HepG2 (cell line): ENCODE data around the gene MDH1B. TPM values are rescaled to one million over a fixed set of nuclear protein-coding genes. Genes with fewer than 3 reads are reported as not detected.

Experiments used
- ATF7 ChIP-seq, 2 experiments: fragments of 450-650 bp in 1 of 2; sonication (generic) in 1 of 2; formaldehyde crosslinking in 1 of 2; IDR thresholded peaks; 2 replicates each; pipeline versions ENCODE4 v1.4.0 to v1.6.1; 2016 to 2020; ENCODE audit warnings: antibody characterized with exemption in 1 of 2, mild to moderate bottlenecking in 1 of 2, missing genetic modification reagents in 1 of 2
- DPF2 ChIP-seq: sonication (generic); formaldehyde crosslinking; IDR thresholded peaks from 2 replicates; pipeline ENCODE4 v1.4.0; 2020; ENCODE audit warnings: mild to moderate bottlenecking, low read depth, missing genetic modification reagents, borderline replicate concordance
- FLYWCH1 ChIP-seq: sonication (generic); formaldehyde crosslinking; IDR thresholded peaks from 2 replicates; pipeline ENCODE4 v1.8.1; 2023; ENCODE audit warnings: mild to moderate bottlenecking, missing genetic modification reagents
- HDAC2 ChIP-seq: sonication (generic); formaldehyde crosslinking; IDR thresholded peaks from 2 replicates; pipeline ENCODE4 v1.4.0; 2020; ENCODE audit warnings: missing genetic modification reagents
- ISX ChIP-seq: sonication (generic); formaldehyde crosslinking; conservative IDR thresholded peaks from 2 replicates; pipeline ENCODE4 v1.5.0; 2020; ENCODE audit warnings: missing genetic modification reagents
- NBN ChIP-seq: fragments of 450-650 bp; conservative IDR thresholded peaks from 2 replicates; pipeline ENCODE4 v1.6.1; 2017
- NCOA1 ChIP-seq: sonication (generic); formaldehyde crosslinking; IDR thresholded peaks from 2 replicates; pipeline ENCODE4 v1.9.0; 2021; ENCODE audit warnings: missing genetic modification reagents
- NR3C1 ChIP-seq: sonication (generic); formaldehyde crosslinking; IDR thresholded peaks from 2 replicates; pipeline ENCODE4 v1.4.0; 2020; ENCODE audit warnings: missing genetic modification reagents
- PHF5A ChIP-seq: IDR thresholded peaks from one replicate; pipeline ENCODE4 v1.6.1; 2018; ENCODE audit warnings: low read depth, missing genetic modification reagents; ENCODE audit not compliant: unreplicated experiment
- RELA ChIP-seq: sonication (generic); formaldehyde crosslinking; IDR thresholded peaks from 2 replicates; pipeline ENCODE4 v1.4.0; 2020; ENCODE audit warnings: missing genetic modification reagents
- SNRNP70 ChIP-seq: fragments of 200-400 bp; formaldehyde crosslinking; IDR thresholded peaks from 2 replicates; pipeline ENCODE4 v1.6.1; 2017; ENCODE audit warnings: mild to moderate bottlenecking, low read depth, low read length, moderate library complexity
- ZBTB49 ChIP-seq: sonication (generic); formaldehyde crosslinking; IDR thresholded peaks from 2 replicates; pipeline ENCODE4 v1.4.0; 2020; ENCODE audit warnings: missing genetic modification reagents, borderline replicate concordance
- ZEB1 ChIP-seq: IDR thresholded peaks from 2 replicates; pipeline ENCODE4 v1.6.1; 2012; ENCODE audit warnings: mild to moderate bottlenecking, low read depth, inconsistent platforms; ENCODE audit not compliant: insufficient replicate concordance
- ZFP1 ChIP-seq: IDR thresholded peaks from 2 replicates; pipeline ENCODE4 v1.6.1; 2016
- ZFYVE20 ChIP-seq: sonication (generic); formaldehyde crosslinking; IDR thresholded peaks from 2 replicates; pipeline ENCODE4 v1.8.0; 2023; ENCODE audit warnings: low read depth, mild to moderate bottlenecking, moderate library complexity, missing genetic modification reagents, borderline replicate concordance
- ZNF251 ChIP-seq: sonication (generic); formaldehyde crosslinking; IDR thresholded peaks from 2 replicates; pipeline ENCODE4 v1.9.0; 2021; ENCODE audit warnings: mild to moderate bottlenecking, missing genetic modification reagents
- ZNF30 ChIP-seq: sonication (generic); formaldehyde crosslinking; IDR thresholded peaks from 2 replicates; pipeline ENCODE4 v1.5.0; 2020; ENCODE audit warnings: mild to moderate bottlenecking, missing genetic modification reagents
- ZNF354B ChIP-seq: sonication (generic); formaldehyde crosslinking; IDR thresholded peaks from 2 replicates; pipeline ENCODE4 v1.8.0; 2022; ENCODE audit warnings: mild to moderate bottlenecking, missing genetic modification reagents
- ZNF570 ChIP-seq: sonication (generic); formaldehyde crosslinking; IDR thresholded peaks from 2 replicates; pipeline ENCODE4 v1.4.0; 2020; ENCODE audit warnings: mild to moderate bottlenecking, missing genetic modification reagents, borderline replicate concordance
- ZNF788 ChIP-seq: sonication (generic); formaldehyde crosslinking; IDR thresholded peaks from 2 replicates; pipeline ENCODE4 v1.5.0; 2020; ENCODE audit warnings: mild to moderate bottlenecking, missing genetic modification reagents, borderline replicate concordance
- ZNF879 ChIP-seq: sonication (generic); formaldehyde crosslinking; IDR thresholded peaks from 2 replicates; pipeline ENCODE4 v1.8.1; 2023; ENCODE audit warnings: missing genetic modification reagents
- polyA plus RNA-seq, 8 experiments: library from polyadenylated mRNA; depleted of rRNA in 3 of 8; stranded (reverse) in 7 of 8; unstranded in 1 of 8; fragments of >200 nt; fragmentation: Illumina TruSeq in 4 of 8; extraction: Trizol in 4 of 8; gene quantifications; 2 replicates each; pipeline versions ENCODE4 v1.2.1 to v1.2.3, GENCODE V29; 2011 to 2016; ENCODE audit warnings: low read depth in 4 of 8, missing spikeins in 1 of 8, mixed read lengths in 1 of 8; ENCODE audit not compliant: insufficient read depth in 1 of 8
- total RNA-seq, 5 experiments: library from RNA; depleted of rRNA; stranded (reverse); fragments of >200 nt; fragmentation: Illumina TruSeq; extraction: Trizol; gene quantifications; 2 replicates each; pipeline ENCODE4 v1.2.3, GENCODE V29; 2016; ENCODE audit warnings: low read depth in 1 of 5
- TF ChIP-seq, protein P1 (sequence below): IDR thresholded peaks from 2 replicates; pipeline ENCODE4 v1.6.1; 2016; ENCODE audit warnings: missing biosample characterization, missing genetic modification reagents, low read depth
- TF ChIP-seq, protein P2 (sequence below): fragments of 450-650 bp; IDR thresholded peaks from 2 replicates; pipeline ENCODE4 v1.6.1; 2017; ENCODE audit warnings: mild to moderate bottlenecking

The MDH1B gene
- total and polyA plus RNA-seq, 2 of the 13 experiments (the other 11 are each of a cell fraction or from before 2014, with no cell fraction given) = 0.17 to 0.86 TPM

GRCh38 chr2:206765242-206766056 lies at the start of gene MDH1B, which contains the start of gene FASTKD2 (continued):
- TF ChIP-seq NR3C1 (no peak), ZBTB49 (CRISPR knock-in tag) (no peak), ZNF788 (peak; percentile 74; the same call in 1 of the 2 replicates), DPF2 (no peak), ZFP1 (CRISPR knock-in tag) (peak; percentile 87), NBN (no peak), ATF7 (IDR thresholded peaks at IDR 0.05) (no peak), ATF7 (CRISPR knock-in tag; IDR thresholded peaks at IDR 0.05) (no peak), ZFYVE20 (CRISPR knock-in tag) (no peak), ZNF570 (no peak), ZNF30 (peak; percentile 87), RELA (no peak; the same call in 1 of the 2 replicates), FLYWCH1 (CRISPR knock-in tag) (no peak), ZNF354B (CRISPR knock-in tag) (no peak), NCOA1 (CRISPR knock-in tag) (no peak; the same call in 1 of the 2 replicates), ISX (CRISPR knock-in tag) (peak; percentile 93), PHF5A (CRISPR knock-in tag) (peak; percentile 72), ZEB1 (peak; percentile 69), ZNF251 (CRISPR knock-in tag) (no peak), HDAC2 (CRISPR knock-in tag) (peak; percentile 91), ZNF879 (no peak), SNRNP70 (no peak)
- TF ChIP-seq, protein P1, sequence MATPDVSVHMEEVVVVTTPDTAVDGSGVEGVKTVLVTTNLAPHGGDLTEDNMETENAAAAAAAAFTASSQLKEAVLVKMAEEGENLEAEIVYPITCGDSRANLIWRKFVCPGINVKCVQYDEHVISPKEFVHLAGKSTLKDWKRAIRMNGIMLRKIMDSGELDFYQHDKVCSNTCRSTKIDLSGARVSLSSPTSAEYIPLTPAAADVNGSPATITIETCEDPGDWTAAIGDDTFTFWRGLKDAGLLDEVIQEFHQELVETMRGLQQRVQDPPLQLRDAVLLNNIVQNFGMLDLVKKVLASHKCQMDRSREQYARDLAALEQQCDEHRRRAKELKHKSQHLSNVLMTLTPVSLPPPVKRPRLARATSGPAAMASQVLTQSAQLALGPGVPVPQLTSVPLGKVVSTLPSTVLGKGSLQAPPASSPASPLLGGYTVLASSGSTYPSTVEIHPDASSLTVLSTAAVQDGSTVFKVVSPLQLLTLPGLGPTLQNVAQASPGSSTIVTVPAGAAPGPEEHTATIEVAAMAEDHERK (CRISPR knock-in tag) = peak; percentile 70; the same call in 1 of the 2 replicates
- TF ChIP-seq, protein P2, sequence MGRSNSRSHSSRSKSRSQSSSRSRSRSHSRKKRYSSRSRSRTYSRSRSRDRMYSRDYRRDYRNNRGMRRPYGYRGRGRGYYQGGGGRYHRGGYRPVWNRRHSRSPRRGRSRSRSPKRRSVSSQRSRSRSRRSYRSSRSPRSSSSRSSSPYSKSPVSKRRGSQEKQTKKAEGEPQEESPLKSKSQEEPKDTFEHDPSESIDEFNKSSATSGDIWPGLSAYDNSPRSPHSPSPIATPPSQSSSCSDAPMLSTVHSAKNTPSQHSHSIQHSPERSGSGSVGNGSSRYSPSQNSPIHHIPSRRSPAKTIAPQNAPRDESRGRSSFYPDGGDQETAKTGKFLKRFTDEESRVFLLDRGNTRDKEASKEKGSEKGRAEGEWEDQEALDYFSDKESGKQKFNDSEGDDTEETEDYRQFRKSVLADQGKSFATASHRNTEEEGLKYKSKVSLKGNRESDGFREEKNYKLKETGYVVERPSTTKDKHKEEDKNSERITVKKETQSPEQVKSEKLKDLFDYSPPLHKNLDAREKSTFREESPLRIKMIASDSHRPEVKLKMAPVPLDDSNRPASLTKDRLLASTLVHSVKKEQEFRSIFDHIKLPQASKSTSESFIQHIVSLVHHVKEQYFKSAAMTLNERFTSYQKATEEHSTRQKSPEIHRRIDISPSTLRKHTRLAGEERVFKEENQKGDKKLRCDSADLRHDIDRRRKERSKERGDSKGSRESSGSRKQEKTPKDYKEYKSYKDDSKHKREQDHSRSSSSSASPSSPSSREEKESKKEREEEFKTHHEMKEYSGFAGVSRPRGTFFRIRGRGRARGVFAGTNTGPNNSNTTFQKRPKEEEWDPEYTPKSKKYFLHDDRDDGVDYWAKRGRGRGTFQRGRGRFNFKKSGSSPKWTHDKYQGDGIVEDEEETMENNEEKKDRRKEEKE = no peak
